Muscle of back (tissue), 11 donors: Measurements from ENCODE around the gene FAM117B. TPM values are rescaled to one million over a fixed set of nuclear protein-coding genes. Genes with fewer than 3 reads are reported as not detected.
A peak's percentile ranks its signal among the peaks of the same experiment; 100 is the strongest.

ENCODE experiments used
- DNase-seq, 3 donors: peaks; one replicate each; pipeline versions ENCODE4 v3.0.0 to v3.0.0-alpha.2; 2013
- polyA plus RNA-seq, 10 donors: library from polyadenylated mRNA; unstranded; fragments of 120-200 nt; gene quantifications; one replicate each; pipeline ENCODE4 v1.2.1, GENCODE V29; 2013; ENCODE audit not compliant: insufficient read length in 10 of 10

The FAM117B gene
- polyA plus RNA-seq, 10 donors, result 2.6 to 5.6 (median 3.8) TPM

GRCh38 chr2:202808754-202809153, 174.0 kb downstream of the FAM117B start:
- no peak for DNase-seq

- DNase-seq, result no peak
Measured at GRCh38 chr2:202813387-202813786, 178.6 kb downstream of the FAM117B start.

- DNase-seq, result no peak
Measured at GRCh38 chr2:202814226-202814625, 179.5 kb downstream of the FAM117B start.

- peak; percentile 28 to 63 (median 30) for DNase-seq
Measured at GRCh38 chr2:202815548-202816360, 181.0 kb downstream of the FAM117B start.

- no peak for DNase-seq
Measured at GRCh38 chr2:202817771-202818170, 183.0 kb downstream of the FAM117B start.

GRCh38 chr2:202818321-202818720, 183.6 kb downstream of the FAM117B start:
- no peak for DNase-seq

Other genes starting within 250 kb of the FAM117B start
- 10 to 100 TPM in 5 of 10 donors, 1 to 10 TPM in 5; 5.7 to 16.1 (median 9.5) TPM for gene ICA1L, start 236.8 kb downstream of the FAM117B start, polyA plus RNA-seq